HepG2 (cell line): ENCODE measurements around the gene TSPAN2. TPM values are rescaled to one million over a fixed set of nuclear protein-coding genes. Genes with fewer than 3 reads are reported as not detected.

Experiments used
- ATAC-seq: fragments of 200-7000 bp; cut with Tn5 transposase; 3 replicates; pipeline ENCODE4 v1.9.1; 2020; ENCODE audit warnings: mild to moderate bottlenecking, moderate library complexity
- BruUV-seq: library from RNA; stranded (reverse); fragments of 400-500 nt; replicated peaks from 2 replicates; lab custom pipeline; 2021; lab: Mats Ljungman, UMichigan
- CTCF ChIA-PET: fragments of 300-600 bp; formaldehyde crosslinking; extraction: SDS; loops from one replicate; lab custom pipeline; 2021; ENCODE audit warnings: low total read pairs, inconsistent platforms, low intra/inter-chr PET ratio; lab: Yijun Ruan, JAX
- POLR2A ChIA-PET: fragments of 350-600 bp; sonication (Branson Sonifier 250); formaldehyde crosslinking; loops from one replicate; lab custom pipeline; 2020; ENCODE audit warnings: antibody characterized with exemption, inconsistent platforms; lab: Yijun Ruan, JAX
- DNase-seq: peaks from one replicate; pipeline ENCODE4 v3.0.0-alpha.2; 2015; ENCODE audit warnings: low spot score
- FAIRE-seq: peaks from 3 replicates; lab custom pipeline; 2011; peaks lifted over from hg19 to GRCh38; lab: Jason Lieb, UNC
- H2AFZ ChIP-seq: one replicate; pipeline ENCODE4 v1.6.1; 2011; ENCODE audit warnings: low read length, inconsistent platforms
- H3K27ac ChIP-seq: fragments of 300-600 bp; 3 replicates; pipeline ENCODE4 v1.8.0; 2011; ENCODE audit warnings: mixed run types, mild to moderate bottlenecking, mixed read lengths, low read length, inconsistent platforms; ENCODE audit not compliant: insufficient read depth; ENCODE audit errors: extremely low read length
- H3K27me3 ChIP-seq, 2 experiments: fragments of 200-600 bp in 1 of 2; 2 replicates in 1 of 2; 3 replicates in 1 of 2; pipeline versions ENCODE4 v1.6.0 to v1.8.0; 2011; ENCODE audit warnings: low read length in 2 of 2, mild to moderate bottlenecking in 2 of 2, moderate library complexity in 2 of 2, inconsistent platforms in 1 of 2; ENCODE audit not compliant: insufficient read depth in 2 of 2, control insufficient read depth in 1 of 2
- H3K36me3 ChIP-seq, 2 experiments: fragments of 200-600 bp in 1 of 2; replicated peaks in 1 of 2; 2 replicates in 1 of 2; 3 replicates in 1 of 2; pipeline versions ENCODE4 v1.5.1 to v1.8.0; 2011; ENCODE audit warnings: low read length in 2 of 2, inconsistent platforms in 1 of 2; ENCODE audit not compliant: insufficient read depth in 2 of 2, control insufficient read depth in 1 of 2
- H3K4me1 ChIP-seq: 2 replicates; pipeline ENCODE4 v1.5.1; 2012; ENCODE audit warnings: low read length, inconsistent platforms; ENCODE audit not compliant: insufficient read depth
- H3K4me2 ChIP-seq: 2 replicates; pipeline ENCODE4 v1.6.0; 2011; ENCODE audit warnings: low read depth, low read length, inconsistent platforms
- H3K4me3 ChIP-seq, 3 experiments: fragments of 200-600 bp in 1 of 3; sonication (generic), shearing (Covaris generic) in 1 of 3; replicated peaks in 1 of 3; 2 replicates each; pipeline ENCODE4 v1.5.1; 2011 to 2016; ENCODE audit warnings: low read length in 3 of 3, inconsistent platforms in 2 of 3, low read depth in 2 of 3, mild to moderate bottlenecking in 2 of 3, control low read depth in 1 of 3, mixed read lengths in 1 of 3; ENCODE audit not compliant: insufficient read depth in 1 of 3
- H3K79me2 ChIP-seq: one replicate; pipeline ENCODE4 v1.6.1; 2011; ENCODE audit warnings: low read length, inconsistent platforms; ENCODE audit not compliant: insufficient read depth
- H3K9ac ChIP-seq: 2 replicates; pipeline ENCODE4 v1.6.0; 2011; ENCODE audit warnings: mild to moderate bottlenecking, low read depth, low read length, inconsistent platforms; ENCODE audit not compliant: insufficient read depth
- H3K9me3 ChIP-seq: 2 replicates; pipeline ENCODE4 v1.5.1; 2012; ENCODE audit warnings: mild to moderate bottlenecking, low read length
- H4K20me1 ChIP-seq: 2 replicates; pipeline ENCODE4 v1.6.0; 2011; ENCODE audit warnings: inconsistent platforms, mild to moderate bottlenecking, low read length, moderate library complexity; ENCODE audit not compliant: insufficient read depth
- AGO2 ChIP-seq: fragments of 200-400 bp; formaldehyde crosslinking; optimal IDR thresholded peaks from 2 replicates; pipeline ENCODE3; 2017; ENCODE audit warnings: mild to moderate bottlenecking, low read depth, low read length, moderate library complexity
- CHCHD3 ChIP-seq: sonication (generic); formaldehyde crosslinking; IDR thresholded peaks from 2 replicates; pipeline ENCODE4 v1.8.0; 2022; ENCODE audit warnings: mild to moderate bottlenecking, missing genetic modification reagents, moderate library complexity
- IKZF4 ChIP-seq: sonication (generic); formaldehyde crosslinking; IDR thresholded peaks from 2 replicates; pipeline ENCODE4 v1.5.1; 2020; ENCODE audit warnings: borderline replicate concordance, mild to moderate bottlenecking, low read depth, missing genetic modification reagents; ENCODE audit errors: not compliant biosample characterization
- MTA1 ChIP-seq: sonication (generic); formaldehyde crosslinking; IDR thresholded peaks from 2 replicates; pipeline ENCODE4 v1.4.0; 2020; ENCODE audit warnings: missing genetic modification reagents, mild to moderate bottlenecking, borderline replicate concordance
- ZNF777 ChIP-seq: sonication (generic); formaldehyde crosslinking; IDR thresholded peaks from 2 replicates; pipeline ENCODE4 v1.4.0; 2020; ENCODE audit warnings: missing genetic modification reagents
- WGBS: methylation state at CpG from one replicate; pipeline ENCODE4 v1.1.6; 2017; ENCODE audit warnings: low lambda C conversion rate; 5-methylcytosine and 5-hydroxymethylcytosine counted together
- in situ Hi-C: cut with HindIII; loops from 2 replicates; pipeline ENCODE4 v1.10.0; 2017; ENCODE audit warnings: low pct_unique_long_range_greater_than_20kb; ENCODE audit not compliant: extremely low pct_ligation_motif_present
- intact Hi-C: fragments of 100-400 bp; cut with micrococcal nuclease; formaldehyde crosslinking; loops from one replicate; pipeline ENCODE4 v1.10.0; 2022; ENCODE audit not compliant: unreplicated experiment
- polyA plus RNA-seq, 8 experiments: library from polyadenylated mRNA; depleted of rRNA in 3 of 8; stranded (reverse) in 7 of 8; unstranded in 1 of 8; fragments of >200 nt; fragmentation: Illumina TruSeq in 4 of 8; extraction: Trizol in 4 of 8; gene quantifications; 2 replicates each; pipeline versions ENCODE4 v1.2.1 to v1.2.3, GENCODE V29; 2011 to 2016; ENCODE audit warnings: low read depth in 4 of 8, missing spikeins in 1 of 8, mixed read lengths in 1 of 8; ENCODE audit not compliant: insufficient read depth in 1 of 8
- total RNA-seq, 5 experiments: library from RNA; depleted of rRNA; stranded (reverse); fragments of >200 nt; fragmentation: Illumina TruSeq; extraction: Trizol; gene quantifications; 2 replicates each; pipeline ENCODE4 v1.2.3, GENCODE V29; 2016; ENCODE audit warnings: low read depth in 1 of 5
- TF ChIP-seq, protein P1 (sequence below): sonication (generic); formaldehyde crosslinking; IDR thresholded peaks from 2 replicates; pipeline ENCODE4 v1.5.0; 2020; ENCODE audit warnings: mild to moderate bottlenecking, missing genetic modification reagents
- TF ChIP-seq, protein P2 (sequence below): sonication (generic); formaldehyde crosslinking; IDR thresholded peaks from 2 replicates; pipeline ENCODE4 v1.4.0; 2020; ENCODE audit warnings: missing genetic modification reagents
- TF ChIP-seq, protein P3 (sequence below): sonication (generic); formaldehyde crosslinking; IDR thresholded peaks from 2 replicates; pipeline ENCODE4 v1.8.0; 2022; ENCODE audit warnings: mild to moderate bottlenecking, missing genetic modification reagents; ENCODE audit not compliant: insufficient replicate concordance

The TSPAN2 gene
- total and polyA plus RNA-seq, 2 of the 13 experiments (the other 11 are each of a cell fraction or from before 2014, with no cell fraction given): not detected

DNA sequence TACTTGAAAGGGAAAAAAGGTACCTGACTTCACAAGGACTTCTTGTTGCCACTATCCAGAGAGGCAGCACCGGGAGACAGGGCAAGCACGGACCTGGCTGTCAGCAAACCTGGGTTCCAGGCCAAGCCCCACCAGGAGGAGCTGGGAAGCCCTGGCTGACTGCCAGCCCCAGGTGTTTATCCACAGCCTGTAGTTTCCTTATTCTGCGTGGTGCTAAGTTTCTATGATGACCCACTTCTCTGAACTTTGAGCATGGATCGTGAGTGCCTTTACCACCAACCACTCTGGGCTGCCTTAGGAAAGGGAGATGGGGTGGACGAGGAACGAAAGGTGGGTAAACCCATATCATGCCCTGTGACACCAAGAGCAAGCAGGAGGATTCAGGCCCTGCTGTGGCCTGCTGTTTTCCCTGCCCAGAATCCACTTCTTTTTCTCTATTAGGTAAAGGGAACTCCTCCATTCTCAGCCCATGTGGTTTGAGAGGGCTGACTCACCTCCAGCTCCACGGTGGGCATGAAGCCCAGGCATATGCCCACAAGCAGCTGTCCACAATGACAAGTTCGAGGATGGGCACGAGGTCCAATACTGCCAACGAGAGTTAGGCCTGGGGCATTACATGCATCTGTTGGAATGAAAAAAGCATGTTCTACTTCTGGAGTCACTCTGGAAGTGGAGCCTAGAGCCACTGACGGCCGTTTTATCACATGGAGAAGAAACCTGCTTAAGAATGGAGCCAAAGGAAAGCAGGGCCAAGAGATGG lies 20.3 kb downstream of the TSPAN2 start:
- no peaks in the 10 kb centered on the region for H3K9me3 ChIP-seq
- no peak overlapping the region for H3K4me3 ChIP-seq
- in situ Hi-C loops (no loop called here), intact Hi-C loops (no loop called here)
- POLR2A ChIA-PET: no interaction called here
- 8% methylated on average over 11 of the region's 12 CpGs for WGBS
- no peak overlapping the region for H3K4me2 ChIP-seq
- H3K9ac ChIP-seq: no peak overlapping the region
- H3K27me3 ChIP-seq: peaks cover 4 to 5% of the 10 kb centered on the region in 2 experiments; a peak in 3 of 5 replicates
- ATAC-seq: no peak
- no peak for DNase-seq
- no peaks in the 10 kb centered on the region for H4K20me1 ChIP-seq
- no peaks in the 10 kb centered on the region for H3K79me2 ChIP-seq
- no peak overlapping the region for H2AFZ ChIP-seq
- H3K27ac ChIP-seq: no peak overlapping the region
- CTCF ChIA-PET: no interaction called here
- TF ChIP-seq, protein P1, sequence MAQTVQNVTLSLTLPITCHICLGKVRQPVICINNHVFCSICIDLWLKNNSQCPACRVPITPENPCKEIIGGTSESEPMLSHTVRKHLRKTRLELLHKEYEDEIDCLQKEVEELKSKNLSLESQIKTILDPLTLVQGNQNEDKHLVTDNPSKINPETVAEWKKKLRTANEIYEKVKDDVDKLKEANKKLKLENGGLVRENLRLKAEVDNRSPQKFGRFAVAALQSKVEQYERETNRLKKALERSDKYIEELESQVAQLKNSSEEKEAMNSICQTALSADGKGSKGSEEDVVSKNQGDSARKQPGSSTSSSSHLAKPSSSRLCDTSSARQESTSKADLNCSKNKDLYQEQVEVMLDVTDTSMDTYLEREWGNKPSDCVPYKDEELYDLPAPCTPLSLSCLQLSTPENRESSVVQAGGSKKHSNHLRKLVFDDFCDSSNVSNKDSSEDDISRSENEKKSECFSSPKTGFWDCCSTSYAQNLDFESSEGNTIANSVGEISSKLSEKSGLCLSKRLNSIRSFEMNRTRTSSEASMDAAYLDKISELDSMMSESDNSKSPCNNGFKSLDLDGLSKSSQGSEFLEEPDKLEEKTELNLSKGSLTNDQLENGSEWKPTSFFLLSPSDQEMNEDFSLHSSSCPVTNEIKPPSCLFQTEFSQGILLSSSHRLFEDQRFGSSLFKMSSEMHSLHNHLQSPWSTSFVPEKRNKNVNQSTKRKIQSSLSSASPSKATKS (CRISPR knock-in tag): no peak
- TF ChIP-seq, protein P2, sequence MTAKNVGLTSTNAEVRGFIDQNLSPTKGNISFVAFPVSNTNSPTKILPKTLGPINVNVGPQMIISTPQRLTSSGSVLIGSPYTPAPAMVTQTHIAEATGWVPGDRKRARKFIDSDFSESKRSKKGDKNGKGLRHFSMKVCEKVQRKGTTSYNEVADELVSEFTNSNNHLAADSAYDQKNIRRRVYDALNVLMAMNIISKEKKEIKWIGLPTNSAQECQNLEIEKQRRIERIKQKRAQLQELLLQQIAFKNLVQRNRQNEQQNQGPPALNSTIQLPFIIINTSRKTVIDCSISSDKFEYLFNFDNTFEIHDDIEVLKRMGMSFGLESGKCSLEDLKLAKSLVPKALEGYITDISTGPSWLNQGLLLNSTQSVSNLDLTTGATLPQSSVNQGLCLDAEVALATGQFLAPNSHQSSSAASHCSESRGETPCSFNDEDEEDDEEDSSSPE (CRISPR knock-in tag): no peak
- TF ChIP-seq AGO2: no peak
- TF ChIP-seq MTA1: no peak
- TF ChIP-seq IKZF4 (CRISPR knock-in tag): no peak
- TF ChIP-seq ZNF777 (CRISPR knock-in tag): no peak
- TF ChIP-seq CHCHD3 (CRISPR knock-in tag): no peak
- TF ChIP-seq, protein P3, sequence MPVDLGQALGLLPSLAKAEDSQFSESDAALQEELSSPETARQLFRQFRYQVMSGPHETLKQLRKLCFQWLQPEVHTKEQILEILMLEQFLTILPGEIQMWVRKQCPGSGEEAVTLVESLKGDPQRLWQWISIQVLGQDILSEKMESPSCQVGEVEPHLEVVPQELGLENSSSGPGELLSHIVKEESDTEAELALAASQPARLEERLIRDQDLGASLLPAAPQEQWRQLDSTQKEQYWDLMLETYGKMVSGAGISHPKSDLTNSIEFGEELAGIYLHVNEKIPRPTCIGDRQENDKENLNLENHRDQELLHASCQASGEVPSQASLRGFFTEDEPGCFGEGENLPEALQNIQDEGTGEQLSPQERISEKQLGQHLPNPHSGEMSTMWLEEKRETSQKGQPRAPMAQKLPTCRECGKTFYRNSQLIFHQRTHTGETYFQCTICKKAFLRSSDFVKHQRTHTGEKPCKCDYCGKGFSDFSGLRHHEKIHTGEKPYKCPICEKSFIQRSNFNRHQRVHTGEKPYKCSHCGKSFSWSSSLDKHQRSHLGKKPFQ (CRISPR knock-in tag): no peak
- no peaks in the 10 kb centered on the region for H3K4me1 ChIP-seq
- no TSS peak for BruUV-seq
- H3K36me3 ChIP-seq: no peaks in the 10 kb centered on the region
- FAIRE-seq: no peak
